H9 (cell line): ENCODE measurements around the gene GPR137B. TPM values are rescaled to one million over a fixed set of nuclear protein-coding genes. Genes with fewer than 3 reads are reported as not detected.

Source experiments
- DNase-seq: peaks from one replicate; pipeline ENCODE4 v3.0.0-alpha.2; 2017
- H2AFZ ChIP-seq: one replicate; pipeline ENCODE4 v1.6.1; 2013; ENCODE audit warnings: mild to moderate bottlenecking, low read length, control low read depth, moderate library complexity
- H2AK5ac ChIP-seq: 2 replicates; pipeline ENCODE4 v1.6.1; 2013; ENCODE audit warnings: low read length, control low read depth, mixed read lengths; ENCODE audit not compliant: insufficient read length
- H2BK120ac ChIP-seq: one replicate; pipeline ENCODE4 v1.6.1; 2013; ENCODE audit warnings: low read depth, mild to moderate bottlenecking, low read length, control low read depth, inconsistent platforms; ENCODE audit not compliant: poor library complexity, severe bottlenecking
- H2BK12ac ChIP-seq: 2 replicates; pipeline ENCODE4 v1.6.1; 2013; ENCODE audit warnings: low read length, control low read depth, mixed read lengths, low read depth; ENCODE audit not compliant: insufficient read length
- H2BK15ac ChIP-seq: 2 replicates; pipeline ENCODE4 v1.6.1; 2013; ENCODE audit warnings: low read depth, low read length, control low read depth
- H2BK20ac ChIP-seq: one replicate; pipeline ENCODE4 v1.6.1; 2013; ENCODE audit warnings: low read depth, mild to moderate bottlenecking, low read length, control low read depth, inconsistent platforms; ENCODE audit not compliant: poor library complexity, severe bottlenecking
- H2BK5ac ChIP-seq: 2 replicates; pipeline ENCODE4 v1.6.1; 2013; ENCODE audit warnings: low read length, control low read depth, mixed read lengths; ENCODE audit not compliant: insufficient read length
- H3K14ac ChIP-seq: 2 replicates; pipeline ENCODE4 v1.6.1; 2013; ENCODE audit warnings: low read length, control low read depth; ENCODE audit not compliant: insufficient read depth
- H3K18ac ChIP-seq: 2 replicates; pipeline ENCODE4 v1.6.1; 2013; ENCODE audit warnings: low read depth, mild to moderate bottlenecking, mixed read lengths, low read length, control low read depth; ENCODE audit not compliant: insufficient read length
- H3K23ac ChIP-seq: 2 replicates; pipeline ENCODE4 v1.6.1; 2013; ENCODE audit warnings: low read length, control low read depth, mixed read lengths, low read depth; ENCODE audit not compliant: insufficient read length
- H3K23me2 ChIP-seq: 2 replicates; pipeline ENCODE4 v1.6.1; 2013; ENCODE audit warnings: low read depth, mild to moderate bottlenecking, mixed read lengths, low read length, control low read depth; ENCODE audit not compliant: insufficient read length, poor library complexity, severe bottlenecking
- H3K27ac ChIP-seq: 2 replicates; pipeline ENCODE4 v1.5.1; 2013; ENCODE audit warnings: low read length, control low read depth, mixed read lengths, low read depth; ENCODE audit not compliant: insufficient read length
- H3K27me3 ChIP-seq: 2 replicates; pipeline ENCODE4 v1.6.1; 2013; ENCODE audit warnings: low read length, control low read depth, inconsistent platforms; ENCODE audit not compliant: insufficient read depth
- H3K4ac ChIP-seq: 2 replicates; pipeline ENCODE4 v1.6.1; 2013; ENCODE audit warnings: low read depth, mild to moderate bottlenecking, control low read depth, inconsistent platforms, low read length, moderate library complexity
- H3K4me1 ChIP-seq: 2 replicates; pipeline ENCODE4 v1.6.1; 2013; ENCODE audit warnings: low read length, control low read depth, inconsistent platforms; ENCODE audit not compliant: insufficient read depth
- H3K4me2 ChIP-seq: 2 replicates; pipeline ENCODE4 v1.6.1; 2013; ENCODE audit warnings: low read length, control low read depth, mixed read lengths; ENCODE audit not compliant: insufficient read length, insufficient read depth
- H3K56ac ChIP-seq: 2 replicates; pipeline ENCODE4 v1.6.1; 2013; ENCODE audit warnings: low read depth, mild to moderate bottlenecking, mixed read lengths, low read length, control low read depth; ENCODE audit not compliant: insufficient read length
- H3K79me1 ChIP-seq: 2 replicates; pipeline ENCODE4 v1.6.1; 2013; ENCODE audit warnings: low read depth, mild to moderate bottlenecking, moderate library complexity, low read length, control low read depth, inconsistent platforms; ENCODE audit not compliant: insufficient read depth, poor library complexity, severe bottlenecking
- H3K79me2 ChIP-seq: 2 replicates; pipeline ENCODE4 v1.6.1; 2013; ENCODE audit warnings: low read length, control low read depth, inconsistent platforms; ENCODE audit not compliant: insufficient read depth
- H3K9ac ChIP-seq: 2 replicates; pipeline ENCODE4 v1.6.1; 2013; ENCODE audit warnings: low read length, control low read depth, mixed read lengths; ENCODE audit not compliant: insufficient read length; ENCODE audit errors: extremely low read depth
- H3K9me3 ChIP-seq: one replicate; pipeline ENCODE4 v1.6.1; 2013; ENCODE audit warnings: low read depth, low read length, inconsistent platforms; ENCODE audit not compliant: control insufficient read depth
- H3T11ph ChIP-seq: one replicate; pipeline ENCODE4 v1.6.1; 2013; ENCODE audit warnings: mild to moderate bottlenecking, low read length, control low read depth, inconsistent platforms
- H4K20me1 ChIP-seq: one replicate; pipeline ENCODE4 v1.6.1; 2013; ENCODE audit not compliant: control insufficient read depth, insufficient read length, insufficient read depth
- H4K5ac ChIP-seq: 2 replicates; pipeline ENCODE4 v1.6.1; 2013; ENCODE audit warnings: low read depth, mild to moderate bottlenecking, mixed read lengths, low read length, control low read depth; ENCODE audit not compliant: insufficient read length
- H4K8ac ChIP-seq: replicated peaks from 2 replicates; pipeline ENCODE4 v1.6.1; 2013; ENCODE audit warnings: low read length, control low read depth, mixed read lengths, low read depth; ENCODE audit not compliant: insufficient read length
- H4K91ac ChIP-seq: 2 replicates; pipeline ENCODE4 v1.6.1; 2013; ENCODE audit warnings: low read depth, mild to moderate bottlenecking, moderate library complexity, mixed read lengths, low read length, control low read depth; ENCODE audit not compliant: insufficient read length
- H3K27ac Mint-ChIP-seq, 3 experiments: 2 replicates in 2 of 3; 3 replicates in 1 of 3; pipeline ENCODE4 v1.8.0; 2020 to 2021; ENCODE audit warnings: mixed read lengths in 3 of 3, mild to moderate bottlenecking in 1 of 3, moderate library complexity in 1 of 3
- H3K27me3 Mint-ChIP-seq: 2 replicates; pipeline ENCODE4 v1.8.0; 2021; ENCODE audit warnings: low read depth, mild to moderate bottlenecking, moderate library complexity, mixed read lengths
- H3K36me3 Mint-ChIP-seq, 3 experiments: 2 replicates in 2 of 3; 3 replicates in 1 of 3; pipeline ENCODE4 v1.8.0; 2020 to 2021; ENCODE audit warnings: low read depth in 3 of 3, mixed read lengths in 3 of 3; ENCODE audit not compliant: insufficient read depth in 1 of 3
- H3K4me1 Mint-ChIP-seq, 2 experiments: 2 replicates each; pipeline ENCODE4 v1.8.0; 2020; ENCODE audit warnings: mixed read lengths in 2 of 2
- H3K4me3 Mint-ChIP-seq, 2 experiments: 2 replicates in 1 of 2; 3 replicates in 1 of 2; pipeline ENCODE4 v1.8.0; 2020 to 2021; ENCODE audit warnings: mild to moderate bottlenecking in 2 of 2, mixed read lengths in 2 of 2, moderate library complexity in 1 of 2
- H3K9me3 Mint-ChIP-seq, 2 experiments: 2 replicates in 1 of 2; 3 replicates in 1 of 2; pipeline ENCODE4 v1.8.0; 2020; ENCODE audit warnings: mild to moderate bottlenecking in 2 of 2, mixed read lengths in 2 of 2, moderate library complexity in 1 of 2
- CTCF ChIP-seq: fragments of 200-600 bp; sonication (generic); conservative IDR thresholded peaks from 3 replicates; pipeline ENCODE4 v1.8.0; 2021; ENCODE audit warnings: antibody characterized with exemption, mild to moderate bottlenecking
- WGBS: extraction: QIAGEN DNeasy Blood & Tissue Kit; methylation state at CpG from one replicate; pipeline ENCODE4 v1.1.7; 2013; ENCODE audit warnings: missing lambda C conversion rate, low lambda C conversion rate, mixed read lengths; ENCODE audit not compliant: insufficient read length; ENCODE audit errors: extremely low coverage; 5-methylcytosine and 5-hydroxymethylcytosine counted together
- total RNA-seq: library from RNA; stranded (reverse); gene quantifications from 2 replicates; pipeline ENCODE4 v1.2.1, GENCODE V29; 2021

GPR137B gene
- total RNA-seq, 1 experiment from 2014 or later: 5.9 TPM

- H2AFZ ChIP-seq: no peak overlapping the region
- no peak overlapping the region for H3K27ac Mint-ChIP-seq
- H3K18ac ChIP-seq: no peak overlapping the region
- no peak overlapping the region for H3K4ac ChIP-seq
- H3K27me3 ChIP-seq: no peaks in the 10 kb centered on the region
- H3K4me1 Mint-ChIP-seq: no peaks in the 10 kb centered on the region
- no CpG with 5 or more reads among the region's 1 CpG for WGBS
- no peak overlapping the region for H4K5ac ChIP-seq
- no peaks in the 10 kb centered on the region for H3K4me1 ChIP-seq
- no peak overlapping the region for H3T11ph ChIP-seq
- H3K4me3 Mint-ChIP-seq: no peak overlapping the region
- no peak overlapping the region for H4K91ac ChIP-seq
- H2BK5ac ChIP-seq: no peak overlapping the region
- no peak overlapping the region for H2BK20ac ChIP-seq
- no peaks in the 10 kb centered on the region for H3K9me3 ChIP-seq
- H3K27ac ChIP-seq: no peak overlapping the region
- no peaks in the 10 kb centered on the region for H3K9me3 Mint-ChIP-seq
- H3K27me3 Mint-ChIP-seq: no peaks in the 10 kb centered on the region
- no peak for DNase-seq
- no peak overlapping the region for H2AK5ac ChIP-seq
- H3K36me3 Mint-ChIP-seq: no peaks in the 10 kb centered on the region
- no peak overlapping the region for H4K8ac ChIP-seq
- no peak overlapping the region for H3K23ac ChIP-seq
- H3K23me2 ChIP-seq: no peaks in the 10 kb centered on the region
- no peak overlapping the region for H2BK15ac ChIP-seq
- no peak overlapping the region for H2BK12ac ChIP-seq
- no peak overlapping the region for H2BK120ac ChIP-seq
- no peaks in the 10 kb centered on the region for H3K79me2 ChIP-seq
- no peaks in the 10 kb centered on the region for H4K20me1 ChIP-seq
- H3K14ac ChIP-seq: no peak overlapping the region
- TF ChIP-seq CTCF: no peak
- no peak overlapping the region for H3K4me2 ChIP-seq
- no peaks in the 10 kb centered on the region for H3K79me1 ChIP-seq
- no peak overlapping the region for H3K9ac ChIP-seq
- H3K56ac ChIP-seq: no peak overlapping the region
These were observed 109.2 kb downstream of the GPR137B start for GRCh38 chr1:236251587-236251986.
